ENCODE results near the gene HES1.

GRCh38 chr3:194139071-194139813, 3.3 kb downstream of the HES1 start:
- no peak for TF ChIP-seq CTCF (IDR thresholded peaks at IDR 0.05)
- no peak for TF ChIP-seq POLR2A (IDR thresholded peaks at IDR 0.05)

All from adrenal gland (tissue), 5 donors.